GM12878 (cell line): ENCODE data around the gene CNTNAP2.

Experiments
- CEBPB ChIP-seq, 2 experiments: fragments of 150-350 bp in 1 of 2; IDR thresholded peaks; 2 replicates each; pipeline ENCODE4 v1.6.1; 2012 to 2014; ENCODE audit warnings: low read depth in 2 of 2, low read length in 2 of 2, borderline replicate concordance in 1 of 2, inconsistent platforms in 1 of 2
- HDAC6 ChIP-seq: fragments of 200-600 bp; sonication (generic); IDR thresholded peaks from one replicate; pipeline ENCODE4 v1.8.0; 2017; ENCODE audit warnings: antibody characterized with exemption; ENCODE audit not compliant: unreplicated experiment
- SIN3A ChIP-seq: IDR thresholded peaks from 2 replicates; pipeline ENCODE4 v1.6.1; 2012; ENCODE audit warnings: low read depth, low read length, improper control_type of control experiment
- TARDBP ChIP-seq: IDR thresholded peaks from 2 replicates; pipeline ENCODE4 v1.6.1; 2016; ENCODE audit warnings: borderline replicate concordance

DNA sequence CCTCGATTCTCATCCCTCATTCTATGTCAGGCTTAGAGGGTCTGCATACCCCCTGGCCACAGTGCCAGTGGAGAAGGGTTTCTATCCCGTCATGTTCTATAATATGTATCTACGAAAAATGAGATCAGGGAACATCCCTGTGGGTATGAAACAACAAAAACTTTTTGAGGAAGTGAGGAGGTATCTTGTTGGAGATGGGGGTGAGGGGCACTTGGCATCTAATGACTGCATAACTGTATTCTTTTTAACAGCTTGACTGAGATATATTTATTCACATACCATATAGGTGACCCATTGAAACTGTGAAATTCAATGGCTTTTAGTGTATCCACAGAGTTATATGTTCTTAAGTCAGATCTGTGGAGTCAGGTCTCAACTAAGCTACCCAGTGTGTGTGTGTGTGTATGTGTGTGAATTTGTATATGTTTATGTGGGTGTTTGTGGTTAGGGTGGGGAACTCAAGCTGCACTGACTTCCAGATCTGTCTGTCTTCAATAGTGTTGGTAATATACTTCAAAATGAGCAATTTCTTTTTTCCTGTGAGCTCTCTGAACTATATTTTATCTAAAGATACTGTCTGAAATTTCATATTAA is 528.9 kb downstream of the CNTNAP2 start:
- TF ChIP-seq CEBPB (IDR thresholded peaks at IDR 0.05; ENCODE audit: borderline replicate concordance in 1 of 2, low read depth in 2 of 2, low read length in 2 of 2) (no peak), SIN3A (no peak), TARDBP (no peak), HDAC6 (no peak)
